ENCODE results near the gene TJP1.

The TJP1 gene

DNA sequence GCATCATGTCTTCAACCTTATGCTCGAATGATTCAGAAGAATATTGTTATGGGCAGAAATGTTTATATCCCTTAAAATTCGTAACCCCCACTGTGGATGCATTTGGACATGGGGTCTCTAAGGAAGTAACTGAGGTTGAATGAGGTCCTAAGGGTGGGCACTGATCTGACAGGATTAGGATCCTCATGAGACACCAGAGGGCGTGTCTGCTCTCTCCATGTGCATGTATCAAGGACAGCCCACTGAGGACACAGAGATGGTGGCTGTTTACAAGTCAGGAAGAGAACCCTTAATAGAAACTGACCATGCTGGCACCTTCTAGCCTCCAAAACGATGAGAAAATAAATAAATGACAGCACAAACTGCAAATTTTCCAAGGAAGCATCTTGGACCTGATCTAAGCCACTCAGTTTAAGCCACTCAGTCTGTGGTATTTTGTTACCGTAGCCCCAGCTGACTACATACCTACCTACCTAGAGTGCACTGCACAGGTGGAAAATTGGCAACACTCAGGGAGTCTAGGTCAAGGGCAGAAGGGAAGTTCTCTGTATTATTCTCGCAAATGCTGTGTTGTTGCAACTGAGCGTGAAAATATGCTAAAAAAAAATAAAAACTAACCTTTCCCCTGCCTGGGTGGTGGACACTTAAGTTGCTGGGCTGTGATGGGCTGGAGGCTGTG lies 126.6 kb downstream of the TJP1 start:
- no peaks in the 10 kb centered on the region for H3K27me3 ChIP-seq (ENCODE audit: insufficient read depth, low read length, poor library complexity)
- no peak overlapping the region for H3K4me2 ChIP-seq (ENCODE audit: insufficient read depth, low read length)
- no peak for DNase-seq
- TF ChIP-seq EZH2 (IDR thresholded peaks at IDR 0.05; ENCODE audit: borderline replicate concordance, low read depth, low read length, severe bottlenecking) (no peak), CTCF (IDR thresholded peaks at IDR 0.05; ENCODE audit: borderline replicate concordance, extremely low read depth, low read length, poor library complexity, severe bottlenecking) (peak; percentile 29)
- no peak for ATAC-seq (ENCODE audit: insufficient read depth, low read depth)
- H3K79me2 ChIP-seq (ENCODE audit: insufficient read depth, low read length) = no peaks in the 10 kb centered on the region
- H3K9me3 ChIP-seq (ENCODE audit: insufficient read depth, low read length, severe bottlenecking) = no peaks in the 10 kb centered on the region
- no peaks in the 10 kb centered on the region for H4K20me1 ChIP-seq (ENCODE audit: insufficient read depth, low read length)
- no peaks in the 10 kb centered on the region for H3K4me1 ChIP-seq (ENCODE audit: insufficient read depth, low read length)
- no peak overlapping the region for H3K4me3 ChIP-seq (ENCODE audit: low read depth in 1 of 2, low read length in 2 of 2)
- H3K36me3 ChIP-seq (ENCODE audit: insufficient read depth, low read length) = no peaks in the 10 kb centered on the region
- no peak overlapping the region for H3K27ac ChIP-seq (ENCODE audit: low read length)
- H2AFZ ChIP-seq (ENCODE audit: low read depth, low read length) = no peak overlapping the region
- no peak overlapping the region for H3K9ac ChIP-seq (ENCODE audit: low read depth, low read length)

- Histone ChIP-seq H3K4me2 (ENCODE audit: insufficient read depth, low read length) (no peak overlapping the region), H3K9ac (ENCODE audit: low read depth, low read length) (no peak overlapping the region), H3K36me3 (ENCODE audit: insufficient read depth, low read length) (no peaks in the 10 kb centered on the region), H3K9me3 (ENCODE audit: insufficient read depth, low read length, severe bottlenecking) (no peaks in the 10 kb centered on the region), H4K20me1 (ENCODE audit: insufficient read depth, low read length) (no peaks in the 10 kb centered on the region), H3K79me2 (ENCODE audit: insufficient read depth, low read length) (no peaks in the 10 kb centered on the region), H3K4me3 (ENCODE audit: low read depth in 1 of 2, low read length in 2 of 2) (no peak overlapping the region), H3K27me3 (ENCODE audit: insufficient read depth, low read length, poor library complexity) (no peaks in the 10 kb centered on the region), H2AFZ (ENCODE audit: low read depth, low read length) (no peak overlapping the region), H3K27ac (ENCODE audit: low read length) (no peak overlapping the region), H3K4me1 (ENCODE audit: insufficient read depth, low read length) (no peaks in the 10 kb centered on the region)
- no peak for DNase-seq
- no peak for TF ChIP-seq CTCF (IDR thresholded peaks at IDR 0.05; ENCODE audit: borderline replicate concordance, extremely low read depth, low read length, poor library complexity, severe bottlenecking)
- no peak for TF ChIP-seq EZH2 (IDR thresholded peaks at IDR 0.05; ENCODE audit: borderline replicate concordance, low read depth, low read length, severe bottlenecking)
- no peak for ATAC-seq (ENCODE audit: insufficient read depth, low read depth)
Observed at GRCh38 chr15:29693225-29693624, 129.0 kb downstream of the TJP1 start.

GRCh38 chr15:29692527-29692926 lies 129.7 kb downstream of the TJP1 start:
- Histone ChIP-seq H3K9ac (ENCODE audit: low read depth, low read length) (no peak overlapping the region), H3K27me3 (ENCODE audit: insufficient read depth, low read length, poor library complexity) (no peaks in the 10 kb centered on the region), H3K79me2 (ENCODE audit: insufficient read depth, low read length) (no peaks in the 10 kb centered on the region), H3K4me3 (ENCODE audit: low read depth in 1 of 2, low read length in 2 of 2) (no peak overlapping the region), H3K4me1 (ENCODE audit: insufficient read depth, low read length) (no peaks in the 10 kb centered on the region), H3K27ac (ENCODE audit: low read length) (no peak overlapping the region), H4K20me1 (ENCODE audit: insufficient read depth, low read length) (no peaks in the 10 kb centered on the region), H2AFZ (ENCODE audit: low read depth, low read length) (no peak overlapping the region), H3K9me3 (ENCODE audit: insufficient read depth, low read length, severe bottlenecking) (no peaks in the 10 kb centered on the region), H3K36me3 (ENCODE audit: insufficient read depth, low read length) (no peaks in the 10 kb centered on the region), H3K4me2 (ENCODE audit: insufficient read depth, low read length) (no peak overlapping the region)
- TF ChIP-seq EZH2 (IDR thresholded peaks at IDR 0.05; ENCODE audit: borderline replicate concordance, low read depth, low read length, severe bottlenecking) (no peak), CTCF (IDR thresholded peaks at IDR 0.05; ENCODE audit: borderline replicate concordance, extremely low read depth, low read length, poor library complexity, severe bottlenecking) (no peak)
- DNase-seq = no peak
- ATAC-seq (ENCODE audit: insufficient read depth, low read depth) = no peak

All from DND-41 (cell line).